IMR-90 (cell line): Measurements from ENCODE around the gene PLXDC1. TPM values are rescaled to one million over a fixed set of nuclear protein-coding genes. Genes with fewer than 3 reads are reported as not detected.

Experiments
- ATAC-seq: fragments of 200-7000 bp; cut with Tn5 transposase; 2 replicates; pipeline ENCODE4 v1.9.1; 2020; ENCODE audit warnings: low read depth, mild to moderate bottlenecking, moderate library complexity
- BruUV-seq: library from RNA; stranded (reverse); fragments of 400-500 nt; replicated peaks from 2 replicates; lab custom pipeline; 2021; lab: Mats Ljungman, UMichigan
- CTCF ChIA-PET: fragments of 300-600 bp; formaldehyde crosslinking; extraction: SDS; loops from one replicate; lab custom pipeline; 2021; ENCODE audit warnings: antibody characterized with exemption; lab: Yijun Ruan, JAX
- POLR2A ChIA-PET: fragments of 300-600 bp; sonication (Branson Sonifier 250); formaldehyde crosslinking; loops from one replicate; lab custom pipeline; 2022; ENCODE audit warnings: antibody characterized with exemption; ENCODE audit not compliant: unreplicated experiment; lab: Charles Lee
- DNase-seq: peaks from one replicate; pipeline ENCODE4 v3.0.0; 2013
- H2AFZ ChIP-seq: replicated peaks from 2 replicates; pipeline ENCODE3; 2013; ENCODE audit warnings: low read length, mild to moderate bottlenecking; ENCODE audit not compliant: poor library complexity
- H2AK5ac ChIP-seq: 2 replicates; pipeline ENCODE4 v1.6.1; 2013; ENCODE audit warnings: low read depth, low read length, inconsistent platforms
- H2AK9ac ChIP-seq: replicated peaks from 2 replicates; pipeline ENCODE3; 2013; ENCODE audit warnings: mild to moderate bottlenecking, low read depth, low read length, moderate library complexity; ENCODE audit not compliant: poor library complexity
- H2BK120ac ChIP-seq: 2 replicates; pipeline ENCODE4 v1.6.1; 2013; ENCODE audit warnings: low read depth, low read length, inconsistent platforms
- H2BK15ac ChIP-seq: 3 replicates; pipeline ENCODE4 v1.6.1; 2013; ENCODE audit warnings: low read depth, low read length, inconsistent platforms
- H2BK20ac ChIP-seq: 2 replicates; pipeline ENCODE4 v1.6.1; 2013; ENCODE audit warnings: low read depth, mild to moderate bottlenecking, inconsistent platforms, low read length, moderate library complexity
- H2BK5ac ChIP-seq: 2 replicates; pipeline ENCODE4 v1.6.1; 2013; ENCODE audit warnings: mild to moderate bottlenecking, low read depth, low read length, inconsistent platforms; ENCODE audit not compliant: poor library complexity, severe bottlenecking
- H3K14ac ChIP-seq: replicated peaks from 2 replicates; pipeline ENCODE4 v1.6.1; 2013; ENCODE audit warnings: low read depth, low read length, inconsistent platforms
- H3K18ac ChIP-seq: 2 replicates; pipeline ENCODE4 v1.6.1; 2013; ENCODE audit warnings: low read depth, low read length, control low read depth
- H3K23ac ChIP-seq: 2 replicates; pipeline ENCODE4 v1.6.1; 2013; ENCODE audit warnings: low read depth, low read length, inconsistent platforms
- H3K27ac ChIP-seq: 2 replicates; pipeline ENCODE4 v1.5.1; 2013; ENCODE audit warnings: mild to moderate bottlenecking, control low read depth, low read length; ENCODE audit not compliant: insufficient read depth
- H3K27me3 ChIP-seq: 2 replicates; pipeline ENCODE4 v1.6.1; 2013; ENCODE audit warnings: low read length; ENCODE audit not compliant: control insufficient read depth, insufficient read depth
- H3K36me3 ChIP-seq: 2 replicates; pipeline ENCODE4 v1.6.1; 2013; ENCODE audit warnings: low read length, mixed read lengths; ENCODE audit not compliant: control insufficient read depth, insufficient read depth
- H3K4ac ChIP-seq: 2 replicates; pipeline ENCODE4 v1.6.1; 2013; ENCODE audit warnings: low read depth, low read length, inconsistent platforms
- H3K4me1 ChIP-seq: 2 replicates; pipeline ENCODE4 v1.6.1; 2013; ENCODE audit warnings: low read length, mixed read lengths; ENCODE audit not compliant: control insufficient read depth, insufficient read depth
- H3K4me2 ChIP-seq: 2 replicates; pipeline ENCODE4 v1.6.1; 2013; ENCODE audit warnings: low read depth, mild to moderate bottlenecking, control low read depth, low read length, moderate library complexity
- H3K4me3 ChIP-seq: 2 replicates; pipeline ENCODE4 v1.5.1; 2013; ENCODE audit warnings: low read depth, mild to moderate bottlenecking, control low read depth, low read length, moderate library complexity; ENCODE audit not compliant: insufficient read depth
- H3K56ac ChIP-seq: 2 replicates; pipeline ENCODE4 v1.6.1; 2013; ENCODE audit warnings: low read length, inconsistent platforms; ENCODE audit not compliant: insufficient read depth; ENCODE audit errors: extremely low read depth
- H3K79me1 ChIP-seq, 2 experiments: 2 replicates each; pipeline ENCODE4 v1.6.1; 2013; ENCODE audit warnings: low read length in 2 of 2, inconsistent platforms in 1 of 2, low read depth in 1 of 2
- H3K9ac ChIP-seq: 2 replicates; pipeline ENCODE4 v1.6.1; 2013; ENCODE audit warnings: low read depth, low read length, control low read depth
- H3K9me1 ChIP-seq: 2 replicates; pipeline ENCODE4 v1.6.1; 2013; ENCODE audit warnings: low read length, inconsistent platforms; ENCODE audit not compliant: insufficient read depth
- H3K9me3 ChIP-seq: 2 replicates; pipeline ENCODE4 v1.6.1; 2013; ENCODE audit warnings: low read length; ENCODE audit not compliant: control insufficient read depth, insufficient read depth
- H4K20me1 ChIP-seq: 2 replicates; pipeline ENCODE4 v1.6.1; 2013; ENCODE audit warnings: low read length, inconsistent platforms; ENCODE audit not compliant: insufficient read depth
- H4K5ac ChIP-seq: 2 replicates; pipeline ENCODE4 v1.6.1; 2013; ENCODE audit warnings: mild to moderate bottlenecking, low read depth, low read length, control low read depth
- H4K8ac ChIP-seq, 2 experiments: 2 replicates each; pipeline ENCODE4 v1.6.1; 2013; ENCODE audit warnings: low read depth in 2 of 2, low read length in 2 of 2, control low read depth in 1 of 2, inconsistent platforms in 1 of 2
- H4K91ac ChIP-seq: 2 replicates; pipeline ENCODE4 v1.6.1; 2013; ENCODE audit warnings: low read depth, low read length, inconsistent platforms; ENCODE audit not compliant: insufficient read depth
- BHLHE40 ChIP-seq: fragments of 150-350 bp; IDR thresholded peaks from 2 replicates; pipeline ENCODE4 v1.6.1; 2016; ENCODE audit warnings: mild to moderate bottlenecking, low read depth, low read length
- CEBPB ChIP-seq: IDR thresholded peaks from 2 replicates; pipeline ENCODE4 v1.6.1; 2012; ENCODE audit warnings: low read depth, low read length, improper control_type of control experiment
- CHD1 ChIP-seq: IDR thresholded peaks from 2 replicates; pipeline ENCODE4 v1.6.1; 2012; ENCODE audit warnings: low read depth, low read length, improper control_type of control experiment
- CTCF ChIP-seq: conservative IDR thresholded peaks from 2 replicates; pipeline ENCODE4 v1.5.1; 2012; ENCODE audit warnings: mild to moderate bottlenecking, low read depth, low read length, improper control_type of control experiment
- FOS ChIP-seq: fragments of 150-350 bp; IDR thresholded peaks from 2 replicates; pipeline ENCODE4 v1.6.1; 2016; ENCODE audit warnings: low read depth, low read length
- MAFK ChIP-seq: IDR thresholded peaks from 2 replicates; pipeline ENCODE4 v1.6.1; 2012; ENCODE audit warnings: low read depth, low read length, improper control_type of control experiment
- MAZ ChIP-seq: IDR thresholded peaks from 2 replicates; pipeline ENCODE4 v1.6.1; 2012; ENCODE audit warnings: low read depth, mild to moderate bottlenecking, low read length, improper control_type of control experiment, moderate library complexity, borderline replicate concordance
- MXI1 ChIP-seq: IDR thresholded peaks from 2 replicates; pipeline ENCODE4 v1.6.1; 2012; ENCODE audit warnings: low read depth, mild to moderate bottlenecking, low read length, moderate library complexity, borderline replicate concordance
- NFE2L2 ChIP-seq: fragments of 150-350 bp; IDR thresholded peaks from 2 replicates; pipeline ENCODE4 v1.6.1; 2016; ENCODE audit warnings: low read depth, mild to moderate bottlenecking, low read length
- POLR2A ChIP-seq: IDR thresholded peaks from 2 replicates; pipeline ENCODE4 v1.6.1; 2012; ENCODE audit warnings: mild to moderate bottlenecking, low read depth, low read length
- RAD21 ChIP-seq: IDR thresholded peaks from 2 replicates; pipeline ENCODE4 v1.6.1; 2012; ENCODE audit warnings: low read length, improper control_type of control experiment
- RCOR1 ChIP-seq: IDR thresholded peaks from 2 replicates; pipeline ENCODE4 v1.6.1; 2012; ENCODE audit warnings: mild to moderate bottlenecking, low read length, improper control_type of control experiment; ENCODE audit not compliant: insufficient replicate concordance
- RFX5 ChIP-seq: IDR thresholded peaks from 2 replicates; pipeline ENCODE4 v1.8.0; 2012; ENCODE audit warnings: low read depth, mild to moderate bottlenecking, low read length, moderate library complexity
- SMC3 ChIP-seq: fragments of 150-350 bp; IDR thresholded peaks from 2 replicates; pipeline ENCODE4 v1.6.1; 2016; ENCODE audit warnings: low read depth, mild to moderate bottlenecking, antibody characterized with exemption, low read length, moderate library complexity
- WGBS, 2 experiments: methylation state at CpG; one replicate each; pipeline versions ENCODE4 v1.1.5 to v1.1.7; 2013; ENCODE audit warnings: missing lambda C conversion rate in 2 of 2; ENCODE audit not compliant: insufficient read length in 1 of 2; ENCODE audit errors: extremely low coverage in 2 of 2; 5-methylcytosine and 5-hydroxymethylcytosine counted together
- dilution Hi-C: fragments of 300-500 bp; cut with HindIII; formaldehyde crosslinking; loops from one replicate; pipeline ENCODE4 v1.14.3; 2018; ENCODE audit warnings: low sequenced_read_pairs; ENCODE audit not compliant: unreplicated experiment
- in situ Hi-C: fragments of 300-500 bp; cut with MboI; formaldehyde crosslinking; loops from 3 replicates; pipeline ENCODE4 v1.14.3; 2019; ENCODE audit warnings: low sequenced_read_pairs, inconsistent platforms, mixed read lengths
- intact Hi-C: fragments of 100-400 bp; cut with micrococcal nuclease; formaldehyde crosslinking; loops from 2 replicates; pipeline ENCODE4 v1.10.0; 2022
- polyA plus RNA-seq, 3 experiments: library from polyadenylated mRNA; depleted of rRNA; stranded (reverse); fragments of >200 nt; gene quantifications; 2 replicates each; pipeline ENCODE4 v1.2.3, GENCODE V29; 2012; ENCODE audit warnings: low replicate concordance in 1 of 3
- total RNA-seq: library from RNA; depleted of rRNA; stranded (reverse); fragments of >200 nt; gene quantifications from 2 replicates; pipeline ENCODE4 v1.2.3, GENCODE V29; 2012
- TF ChIP-seq, protein P1 (sequence below): fragments of 150-350 bp; IDR thresholded peaks from 2 replicates; pipeline ENCODE4 v1.6.1; 2016; ENCODE audit warnings: low read depth, mild to moderate bottlenecking, low read length, moderate library complexity, borderline replicate concordance
- TF ChIP-seq, protein P2 (sequence below): fragments of 150-350 bp; IDR thresholded peaks from 2 replicates; pipeline ENCODE4 v1.6.1; 2017; ENCODE audit warnings: mild to moderate bottlenecking, antibody characterized with exemption, low read length, low read depth

The PLXDC1 gene
- total and polyA plus RNA-seq, 2 of the 4 experiments (the other 2 are of a cell fraction): under 0.01 to 0.50 TPM

GRCh38 chr17:39167476-39167875 is 16.0 kb upstream of the PLXDC1 start:
- Histone ChIP-seq H2AFZ (no peak overlapping the region), H2BK5ac (no peak overlapping the region), H3K9me1 (peaks cover 8% of the 10 kb centered on the region), H3K14ac (no peak overlapping the region), H3K9me3 (no peaks in the 10 kb centered on the region), H2AK5ac (no peak overlapping the region), H2AK9ac (no peak overlapping the region), H4K8ac (no peak overlapping the region), H2BK15ac (no peak overlapping the region), H3K56ac (no peak overlapping the region), H3K18ac (no peak overlapping the region), H4K5ac (no peak overlapping the region), H2BK120ac (no peak overlapping the region), H3K27me3 (peaks cover 28% of the 10 kb centered on the region), H2BK20ac (no peak overlapping the region), H3K4ac (no peak overlapping the region), H3K27ac (no peak overlapping the region), H3K36me3 (no peaks in the 10 kb centered on the region), H3K23ac (no peak overlapping the region), H4K91ac (no peak overlapping the region), H4K20me1 (no peaks in the 10 kb centered on the region), H3K79me1 (no peaks in the 10 kb centered on the region), H3K4me1 (peaks cover 3% of the 10 kb centered on the region; the same call in 1 of the 2 replicates), H3K4me3 (no peak overlapping the region), H3K9ac (no peak overlapping the region), H3K4me2 (peak overlapping the region; percentile 10; the same call in 1 of the 2 replicates)
- dilution Hi-C loops (no loop called here), in situ Hi-C loops (no loop called here), intact Hi-C loops (no loop called here)
- ChIA-PET POLR2A (no interaction called here), CTCF (interaction anchor here (0.6 to 1.6 kb wide), 5 partner anchors 8 to 69 kb away, joined by 3 to 6 read pairs (median 3); no protein-coding TSS in a partner anchor)
- WGBS, 2 experiments: no CpG with 5 or more reads among the region's 2 CpGs
- ATAC-seq (peak; percentile 4), DNase-seq (no peak)
- TF ChIP-seq RFX5 (no peak), MAFK (no peak), CTCF (no peak), CHD1 (no peak), MAZ (no peak), NFE2L2 (no peak), FOS (no peak), MXI1 (no peak), CEBPB (no peak), RCOR1 (no peak), POLR2A (no peak), RAD21 (no peak), SMC3 (no peak), BHLHE40 (no peak)
- TF ChIP-seq, protein P1, sequence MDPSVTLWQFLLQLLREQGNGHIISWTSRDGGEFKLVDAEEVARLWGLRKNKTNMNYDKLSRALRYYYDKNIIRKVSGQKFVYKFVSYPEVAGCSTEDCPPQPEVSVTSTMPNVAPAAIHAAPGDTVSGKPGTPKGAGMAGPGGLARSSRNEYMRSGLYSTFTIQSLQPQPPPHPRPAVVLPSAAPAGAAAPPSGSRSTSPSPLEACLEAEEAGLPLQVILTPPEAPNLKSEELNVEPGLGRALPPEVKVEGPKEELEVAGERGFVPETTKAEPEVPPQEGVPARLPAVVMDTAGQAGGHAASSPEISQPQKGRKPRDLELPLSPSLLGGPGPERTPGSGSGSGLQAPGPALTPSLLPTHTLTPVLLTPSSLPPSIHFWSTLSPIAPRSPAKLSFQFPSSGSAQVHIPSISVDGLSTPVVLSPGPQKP: no peak
- TF ChIP-seq, protein P2, sequence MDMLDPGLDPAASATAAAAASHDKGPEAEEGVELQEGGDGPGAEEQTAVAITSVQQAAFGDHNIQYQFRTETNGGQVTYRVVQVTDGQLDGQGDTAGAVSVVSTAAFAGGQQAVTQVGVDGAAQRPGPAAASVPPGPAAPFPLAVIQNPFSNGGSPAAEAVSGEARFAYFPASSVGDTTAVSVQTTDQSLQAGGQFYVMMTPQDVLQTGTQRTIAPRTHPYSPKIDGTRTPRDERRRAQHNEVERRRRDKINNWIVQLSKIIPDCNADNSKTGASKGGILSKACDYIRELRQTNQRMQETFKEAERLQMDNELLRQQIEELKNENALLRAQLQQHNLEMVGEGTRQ: no peak
- no TSS peak for BruUV-seq
